Measurements from ENCODE around the gene YARS1.

GRCh38 chr1:32817815-32818786 lies 943 bp upstream of the YARS1 start:
- TF ChIP-seq CTCF (IDR thresholded peaks at IDR 0.05) (no peak), POLR2A (IDR thresholded peaks at IDR 0.05) (no peak)

Measured in transverse colon (tissue), 3 donors.